Neural progenitor cell (in vitro differentiated cells): ENCODE measurements around the gene PPFIA2. TPM values are rescaled to one million over a fixed set of nuclear protein-coding genes. Genes with fewer than 3 reads are reported as not detected.

Source experiments
- DNase-seq: peaks from one replicate; pipeline ENCODE4 v3.0.0-alpha.2; 2016; ENCODE audit warnings: low spot score
- H2AFZ ChIP-seq: fragments of 200-600 bp; sonication (generic); replicated peaks from 2 replicates; pipeline ENCODE4 v1.6.1; 2016; ENCODE audit warnings: antibody characterized with exemption
- H3F3A ChIP-seq: fragments of 200-600 bp; sonication (generic); 2 replicates; pipeline ENCODE4 v1.6.1; 2016; ENCODE audit warnings: antibody characterized with exemption, low read depth
- H3K27ac ChIP-seq: fragments of 200-600 bp; sonication (generic); 2 replicates; pipeline ENCODE4 v1.5.1; 2016; ENCODE audit warnings: mild to moderate bottlenecking
- H3K27me3 ChIP-seq: fragments of 200-600 bp; sonication (generic); 2 replicates; pipeline ENCODE4 v1.6.1; 2016; ENCODE audit warnings: mild to moderate bottlenecking, moderate library complexity
- H3K36me3 ChIP-seq: fragments of 200-600 bp; sonication (generic); 2 replicates; pipeline ENCODE4 v1.5.1; 2016
- H3K4me1 ChIP-seq: fragments of 200-600 bp; sonication (generic); 2 replicates; pipeline ENCODE4 v1.6.1; 2016; ENCODE audit warnings: mixed run types
- H3K4me2 ChIP-seq: fragments of 200-600 bp; sonication (generic); 2 replicates; pipeline ENCODE4 v1.6.1; 2016
- H3K4me3 ChIP-seq: fragments of 200-600 bp; sonication (generic); 2 replicates; pipeline ENCODE4 v1.5.1; 2016
- H3K79me2 ChIP-seq: fragments of 200-600 bp; sonication (generic); 2 replicates; pipeline ENCODE4 v1.6.1; 2016; ENCODE audit warnings: low read depth
- H3K9ac ChIP-seq: fragments of 200-600 bp; sonication (generic); 2 replicates; pipeline ENCODE4 v1.6.1; 2016
- H3K9me3 ChIP-seq: fragments of 200-600 bp; sonication (generic); 2 replicates; pipeline ENCODE4 v1.5.1; 2016; ENCODE audit warnings: low read depth
- H4K20me1 ChIP-seq: fragments of 200-600 bp; sonication (generic); 2 replicates; pipeline ENCODE4 v1.6.1; 2016; ENCODE audit warnings: low read depth
- H3K27ac Mint-ChIP-seq: 3 replicates; pipeline ENCODE4 v1.8.0; 2021; ENCODE audit warnings: mixed read lengths
- H3K27me3 Mint-ChIP-seq: 2 replicates; pipeline ENCODE4 v1.8.0; 2022; ENCODE audit warnings: low read depth, mild to moderate bottlenecking, inconsistent platforms, moderate library complexity, mixed read lengths; ENCODE audit not compliant: insufficient read depth
- H3K36me3 Mint-ChIP-seq: 3 replicates; pipeline ENCODE4 v1.8.0; 2021; ENCODE audit warnings: mixed read lengths
- H3K4me1 Mint-ChIP-seq: 3 replicates; pipeline ENCODE4 v1.8.0; 2021; ENCODE audit warnings: mixed read lengths
- H3K4me3 Mint-ChIP-seq: 3 replicates; pipeline ENCODE4 v1.8.0; 2021; ENCODE audit warnings: mild to moderate bottlenecking, moderate library complexity, mixed read lengths
- H3K9me3 Mint-ChIP-seq: 3 replicates; pipeline ENCODE4 v1.8.0; 2020; ENCODE audit warnings: mixed read lengths
- EZH2 ChIP-seq: fragments of 200-600 bp; sonication (generic); IDR thresholded peaks from 2 replicates; pipeline ENCODE4 v1.6.1; 2017; ENCODE audit warnings: antibody characterized with exemption, mild to moderate bottlenecking, moderate library complexity
- EZH2phosphoT487 ChIP-seq: fragments of 200-600 bp; sonication (generic); IDR thresholded peaks from 2 replicates; pipeline ENCODE4 v1.6.1; 2017; ENCODE audit warnings: antibody characterized with exemption
- total RNA-seq: library from RNA; depleted of rRNA; stranded (reverse); fragments of >200 nt; gene quantifications from 2 replicates; pipeline ENCODE4 v1.2.3, GENCODE V29; 2015; ENCODE audit warnings: low replicate concordance
- TF ChIP-seq, protein P1 (sequence below): fragments of 200-600 bp; sonication (generic); IDR thresholded peaks from 2 replicates; pipeline ENCODE4 v1.5.1; 2017; ENCODE audit warnings: antibody characterized with exemption, mild to moderate bottlenecking

PPFIA2 gene
- total RNA-seq, 1 donor from 2014 or later = 1.4 TPM

DNA sequence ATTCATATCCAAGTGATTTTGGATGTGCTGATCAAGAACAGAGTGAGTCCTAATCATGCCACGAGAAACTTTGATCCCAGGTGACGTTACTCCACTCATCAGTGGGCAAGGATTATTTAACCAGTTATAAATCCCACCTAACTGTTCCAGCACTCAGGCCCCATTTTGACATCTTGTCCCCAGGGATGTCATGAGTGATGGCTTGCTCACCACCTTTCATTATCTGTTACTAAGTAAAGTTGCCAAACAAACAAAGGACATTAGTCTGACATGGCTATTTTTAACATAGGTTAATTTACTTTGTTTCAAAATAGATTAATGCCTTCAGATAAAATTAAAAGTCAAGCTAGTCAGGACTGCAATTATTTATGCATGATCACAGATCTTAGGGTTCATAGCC lies 425.3 kb downstream of the PPFIA2 start:
- Histone ChIP-seq H3K36me3 (no peaks in the 10 kb centered on the region), H2AFZ (no peak overlapping the region), H3K4me1 (peaks cover 3% of the 10 kb centered on the region), H3K9ac (no peak overlapping the region), H3F3A (no peaks in the 10 kb centered on the region), H3K4me3 (no peak overlapping the region), H3K4me2 (no peak overlapping the region), H3K9me3 (no peaks in the 10 kb centered on the region), H3K27me3 (no peaks in the 10 kb centered on the region), H3K27ac (no peak overlapping the region), H4K20me1 (no peaks in the 10 kb centered on the region), H3K79me2 (no peaks in the 10 kb centered on the region)
- Mint-ChIP-seq H3K36me3 (no peaks in the 10 kb centered on the region), H3K27me3 (no peaks in the 10 kb centered on the region), H3K4me1 (no peaks in the 10 kb centered on the region), H3K9me3 (no peaks in the 10 kb centered on the region), H3K4me3 (no peak overlapping the region), H3K27ac (no peak overlapping the region)
- TF ChIP-seq EZH2phosphoT487 = no peak
- no peak for TF ChIP-seq EZH2
- TF ChIP-seq, protein P1, sequence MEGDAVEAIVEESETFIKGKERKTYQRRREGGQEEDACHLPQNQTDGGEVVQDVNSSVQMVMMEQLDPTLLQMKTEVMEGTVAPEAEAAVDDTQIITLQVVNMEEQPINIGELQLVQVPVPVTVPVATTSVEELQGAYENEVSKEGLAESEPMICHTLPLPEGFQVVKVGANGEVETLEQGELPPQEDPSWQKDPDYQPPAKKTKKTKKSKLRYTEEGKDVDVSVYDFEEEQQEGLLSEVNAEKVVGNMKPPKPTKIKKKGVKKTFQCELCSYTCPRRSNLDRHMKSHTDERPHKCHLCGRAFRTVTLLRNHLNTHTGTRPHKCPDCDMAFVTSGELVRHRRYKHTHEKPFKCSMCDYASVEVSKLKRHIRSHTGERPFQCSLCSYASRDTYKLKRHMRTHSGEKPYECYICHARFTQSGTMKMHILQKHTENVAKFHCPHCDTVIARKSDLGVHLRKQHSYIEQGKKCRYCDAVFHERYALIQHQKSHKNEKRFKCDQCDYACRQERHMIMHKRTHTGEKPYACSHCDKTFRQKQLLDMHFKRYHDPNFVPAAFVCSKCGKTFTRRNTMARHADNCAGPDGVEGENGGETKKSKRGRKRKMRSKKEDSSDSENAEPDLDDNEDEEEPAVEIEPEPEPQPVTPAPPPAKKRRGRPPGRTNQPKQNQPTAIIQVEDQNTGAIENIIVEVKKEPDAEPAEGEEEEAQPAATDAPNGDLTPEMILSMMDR = no peak
- DNase-seq = no peak

DNA sequence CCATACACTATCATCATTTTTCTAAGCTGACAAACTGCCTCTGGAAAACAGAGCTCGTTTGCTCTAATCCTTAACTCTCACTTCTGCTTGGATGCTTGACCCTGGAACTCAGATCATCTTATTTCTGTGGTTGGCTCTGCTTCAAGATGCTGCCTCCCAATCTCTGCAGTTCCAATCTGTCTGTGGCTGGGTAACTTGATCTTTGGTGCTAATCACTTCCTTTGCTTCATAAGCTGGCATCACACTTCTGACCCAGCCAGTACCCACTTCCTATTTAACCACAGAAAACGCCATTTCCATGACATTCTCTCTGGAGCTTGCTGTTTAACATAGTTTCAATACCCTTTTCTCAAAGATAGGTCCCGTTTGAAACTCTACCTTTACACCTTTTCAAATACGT lies 427.1 kb downstream of the PPFIA2 start:
- no peak overlapping the region for H3K9ac ChIP-seq
- H3K36me3 ChIP-seq = no peaks in the 10 kb centered on the region
- H3K4me3 ChIP-seq = no peak overlapping the region
- H3K4me1 Mint-ChIP-seq = no peaks in the 10 kb centered on the region
- no peaks in the 10 kb centered on the region for H3K9me3 Mint-ChIP-seq
- H4K20me1 ChIP-seq = no peaks in the 10 kb centered on the region
- no peaks in the 10 kb centered on the region for H3K9me3 ChIP-seq
- TF ChIP-seq, protein P1 = no peak
- TF ChIP-seq EZH2phosphoT487 = no peak
- no peak for TF ChIP-seq EZH2
- H3K36me3 Mint-ChIP-seq = no peaks in the 10 kb centered on the region
- H3K27ac ChIP-seq = no peak overlapping the region
- no peaks in the 10 kb centered on the region for H3K27me3 Mint-ChIP-seq
- H3K4me1 ChIP-seq = no peaks in the 10 kb centered on the region
- no peaks in the 10 kb centered on the region for H3K27me3 ChIP-seq
- DNase-seq = no peak
- H3F3A ChIP-seq = no peaks in the 10 kb centered on the region
- no peaks in the 10 kb centered on the region for H3K79me2 ChIP-seq
- no peak overlapping the region for H3K4me2 ChIP-seq
- H2AFZ ChIP-seq = no peak overlapping the region
- H3K4me3 Mint-ChIP-seq = no peak overlapping the region
- H3K27ac Mint-ChIP-seq = no peak overlapping the region

GRCh38 chr12:81330480-81330879 lies 428.7 kb downstream of the PPFIA2 start:
- Histone ChIP-seq H3K36me3 (no peaks in the 10 kb centered on the region), H3K4me1 (no peaks in the 10 kb centered on the region), H3K27me3 (no peaks in the 10 kb centered on the region), H2AFZ (no peak overlapping the region), H3K9me3 (no peaks in the 10 kb centered on the region), H3F3A (no peaks in the 10 kb centered on the region), H3K27ac (no peak overlapping the region), H3K4me3 (no peak overlapping the region), H3K9ac (no peak overlapping the region), H3K79me2 (no peaks in the 10 kb centered on the region), H3K4me2 (no peak overlapping the region), H4K20me1 (no peaks in the 10 kb centered on the region)
- Mint-ChIP-seq H3K27me3 (no peaks in the 10 kb centered on the region), H3K4me3 (no peak overlapping the region), H3K36me3 (no peaks in the 10 kb centered on the region), H3K9me3 (no peaks in the 10 kb centered on the region), H3K27ac (no peak overlapping the region), H3K4me1 (no peaks in the 10 kb centered on the region)
- TF ChIP-seq EZH2 (no peak), EZH2phosphoT487 (no peak)
- TF ChIP-seq, protein P1 = peak; percentile 30
- no peak for DNase-seq

GRCh38 chr12:81329085-81329484 lies 430.1 kb downstream of the PPFIA2 start:
- Histone ChIP-seq H4K20me1 (no peaks in the 10 kb centered on the region), H3F3A (no peaks in the 10 kb centered on the region), H3K27me3 (no peaks in the 10 kb centered on the region), H3K27ac (no peak overlapping the region), H3K9me3 (no peaks in the 10 kb centered on the region), H3K79me2 (no peaks in the 10 kb centered on the region), H3K4me2 (no peak overlapping the region), H3K9ac (no peak overlapping the region), H2AFZ (peak overlapping the region; percentile 44), H3K4me1 (no peaks in the 10 kb centered on the region), H3K36me3 (no peaks in the 10 kb centered on the region), H3K4me3 (no peak overlapping the region)
- Mint-ChIP-seq H3K4me3 (no peak overlapping the region), H3K36me3 (no peaks in the 10 kb centered on the region), H3K9me3 (no peaks in the 10 kb centered on the region), H3K4me1 (no peaks in the 10 kb centered on the region), H3K27ac (no peak overlapping the region), H3K27me3 (no peaks in the 10 kb centered on the region)
- DNase-seq = peak; percentile 39
- no peak for TF ChIP-seq EZH2phosphoT487
- TF ChIP-seq, protein P1 = peak; percentile 62
